GM12891 (cell line): Measurements from ENCODE around the gene GNAI1.

Source experiments
- POLR2A ChIP-seq: IDR thresholded peaks from 2 replicates; pipeline ENCODE4 v1.6.1; 2011; ENCODE audit warnings: low read depth, low read length, control low read depth
- POLR2AphosphoS5 ChIP-seq: IDR thresholded peaks from 2 replicates; pipeline ENCODE4 v1.6.1; 2011; ENCODE audit warnings: low read depth, low read length, control low read depth

DNA sequence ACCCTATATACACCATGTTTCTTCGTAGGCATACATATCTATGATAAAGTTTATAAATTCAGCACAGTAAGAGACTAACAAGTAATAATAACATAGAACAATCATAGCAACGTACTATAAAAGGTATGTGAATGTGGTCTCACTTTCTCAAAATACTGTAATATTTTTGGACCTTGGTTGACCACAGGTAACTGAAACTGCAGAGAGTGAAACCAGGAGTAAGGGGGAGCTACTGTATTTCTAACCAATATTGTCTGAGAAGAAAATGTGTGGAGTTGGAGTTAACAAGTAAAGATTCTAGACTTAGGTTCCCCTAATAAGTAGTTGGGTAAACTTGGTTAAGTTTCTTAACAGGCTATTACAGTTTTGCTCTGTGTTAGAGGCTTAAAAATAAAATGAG, 72.1 kb downstream of the GNAI1 start:
- TF ChIP-seq POLR2AphosphoS5: no peak
- no peak for TF ChIP-seq POLR2A
